Keratinocyte (primary cell): Measurements from ENCODE around the gene PXYLP1.

ENCODE experiments used
- CTCF ChIP-seq, 3 experiments: IDR thresholded peaks in 1 of 3; conservative IDR thresholded peaks in 1 of 3; optimal IDR thresholded peaks in 1 of 3; 2 replicates in 2 of 3; 3 replicates in 1 of 3; pipeline versions ENCODE3 to v1.5.1; 2011; ENCODE audit warnings: low read length in 3 of 3, mild to moderate bottlenecking in 3 of 3, moderate library complexity in 2 of 3, control low read depth in 1 of 3, inconsistent platforms in 1 of 3; ENCODE audit not compliant: insufficient read depth in 2 of 3; ENCODE audit errors: extremely low read depth in 1 of 3
- EZH2 ChIP-seq: IDR thresholded peaks from one replicate; pipeline ENCODE4 v1.6.1; 2012; ENCODE audit warnings: inconsistent platforms, mild to moderate bottlenecking, low read length, moderate library complexity

- TF ChIP-seq CTCF (optimal IDR thresholded peaks at IDR 0.05 in 1 of 3, IDR thresholded peaks at IDR 0.05 in 1 of 3, conservative IDR thresholded peaks at IDR 0.05 in 1 of 3; ENCODE audit: extremely low read depth in 1 of 3, insufficient read depth in 2 of 3, low read length in 3 of 3): no peak
- no peak for TF ChIP-seq EZH2
Observed at GRCh38 chr3:141227216-141227615, 4.4 kb upstream of the PXYLP1 start.
